Activated CD8-positive, alpha-beta T cell treated with anti-CD3 and anti-CD28 coated beads, Interleukin-2, amount 10 ng/mL, durations not matched to agents 7 days and 5 days (primary cell): ENCODE data around the gene TUBA4A. TPM values are rescaled to one million over a fixed set of nuclear protein-coding genes. Genes with fewer than 3 reads are reported as not detected.

Experiments
- ATAC-seq: fragments of 150-1000 bp; cut with Tn5 transposase; one replicate; pipeline ENCODE4 v1.10.0; 2021; ENCODE audit warnings: moderate library complexity
- CTCF ChIA-PET: fragments of 350-600 bp; sonication (Branson Sonifier 250); formaldehyde crosslinking; loops from one replicate; lab custom pipeline; 2021; ENCODE audit warnings: antibody characterized with exemption; lab: Charles Lee
- POLR2A ChIA-PET: fragments of 350-600 bp; sonication (Branson Sonifier 250); formaldehyde crosslinking; loops from one replicate; lab custom pipeline; 2021; ENCODE audit warnings: antibody characterized with exemption; lab: Charles Lee
- DNase-seq: peaks from one replicate; pipeline ENCODE4 v3.0.0-alpha.2; 2020
- H3K27ac Mint-ChIP-seq: one replicate; pipeline ENCODE4 v1.8.0; 2021; ENCODE audit warnings: mild to moderate bottlenecking, mixed read lengths
- H3K27me3 Mint-ChIP-seq: one replicate; pipeline ENCODE4 v1.8.0; 2021; ENCODE audit warnings: low read depth, mixed read lengths
- H3K36me3 Mint-ChIP-seq: one replicate; pipeline ENCODE4 v1.8.0; 2021; ENCODE audit warnings: low read depth, mixed read lengths
- H3K4me1 Mint-ChIP-seq: one replicate; pipeline ENCODE4 v1.8.0; 2021; ENCODE audit warnings: low read depth, mixed read lengths
- H3K4me3 Mint-ChIP-seq: one replicate; pipeline ENCODE4 v1.8.0; 2021; ENCODE audit warnings: mild to moderate bottlenecking, mixed read lengths
- H3K9me3 Mint-ChIP-seq: one replicate; pipeline ENCODE4 v1.8.0; 2022; ENCODE audit warnings: mixed read lengths; ENCODE audit not compliant: insufficient read depth
- total RNA-seq, 2 experiments: library from RNA; stranded (reverse); gene quantifications; one replicate each; pipeline ENCODE4 v1.2.3, GENCODE V29; 2021

TUBA4A gene
- total RNA-seq, 2 experiments from 2014 or later: 286 to 292 TPM

DNA sequence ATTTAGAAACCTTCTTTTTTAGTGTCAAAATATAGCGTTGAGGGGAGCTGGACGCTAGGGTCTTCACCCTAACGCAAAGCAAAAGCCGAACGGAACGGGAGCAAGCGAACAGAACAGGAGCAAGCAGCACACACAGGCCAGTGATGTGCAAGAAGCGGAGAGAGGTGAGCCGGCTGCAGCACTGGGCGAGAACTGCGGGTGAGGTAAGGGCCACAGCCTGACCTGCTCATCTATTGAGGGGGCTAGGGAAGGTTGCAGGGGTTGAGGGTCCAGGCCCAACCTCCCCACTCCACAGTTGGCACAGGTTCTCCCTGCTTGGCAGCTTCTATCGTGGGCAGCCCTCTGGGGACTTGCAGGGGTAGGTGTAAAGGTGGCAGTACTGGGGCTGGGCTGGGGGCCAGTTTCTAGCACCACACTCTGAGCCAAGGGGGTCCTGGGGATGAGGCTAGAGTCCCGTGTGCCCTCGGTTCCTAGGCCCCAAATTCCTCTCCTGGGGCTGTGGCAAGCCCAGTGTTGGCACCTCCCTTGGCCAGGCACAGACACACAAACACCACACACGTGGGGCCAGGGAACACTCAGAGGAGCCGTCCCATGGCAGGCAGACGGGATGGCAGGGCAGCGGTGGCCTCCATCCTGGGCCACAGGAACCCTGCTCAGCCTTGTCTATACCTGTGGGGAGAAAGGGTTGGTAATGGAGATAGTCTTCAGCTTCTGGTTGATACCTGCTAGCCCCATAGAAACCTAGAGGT is 33.8 kb downstream of the TUBA4A start:
- Mint-ChIP-seq H3K4me3 (no peak overlapping the region), H3K36me3 (peaks cover 51% of the 10 kb centered on the region), H3K27ac (no peak overlapping the region), H3K27me3 (no peaks in the 10 kb centered on the region), H3K9me3 (no peaks in the 10 kb centered on the region), H3K4me1 (peaks cover 25% of the 10 kb centered on the region)
- ChIA-PET CTCF (interaction anchor here (0.7 to 5.9 kb wide), 7 partner anchors 9 to 75 kb away, joined by 3 to 25 read pairs (median 4); partner anchors contain the start of genes NHEJ1 and TUBA4A), POLR2A (interaction anchor here (0.8 to 2.5 kb wide), 5 partner anchors 8 to 59 kb away, joined by 3 to 9 read pairs (median 4); partner anchors contain the start of genes DNAJB2 and ZFAND2B)
- no peak for ATAC-seq
- no peak for DNase-seq

DNA sequence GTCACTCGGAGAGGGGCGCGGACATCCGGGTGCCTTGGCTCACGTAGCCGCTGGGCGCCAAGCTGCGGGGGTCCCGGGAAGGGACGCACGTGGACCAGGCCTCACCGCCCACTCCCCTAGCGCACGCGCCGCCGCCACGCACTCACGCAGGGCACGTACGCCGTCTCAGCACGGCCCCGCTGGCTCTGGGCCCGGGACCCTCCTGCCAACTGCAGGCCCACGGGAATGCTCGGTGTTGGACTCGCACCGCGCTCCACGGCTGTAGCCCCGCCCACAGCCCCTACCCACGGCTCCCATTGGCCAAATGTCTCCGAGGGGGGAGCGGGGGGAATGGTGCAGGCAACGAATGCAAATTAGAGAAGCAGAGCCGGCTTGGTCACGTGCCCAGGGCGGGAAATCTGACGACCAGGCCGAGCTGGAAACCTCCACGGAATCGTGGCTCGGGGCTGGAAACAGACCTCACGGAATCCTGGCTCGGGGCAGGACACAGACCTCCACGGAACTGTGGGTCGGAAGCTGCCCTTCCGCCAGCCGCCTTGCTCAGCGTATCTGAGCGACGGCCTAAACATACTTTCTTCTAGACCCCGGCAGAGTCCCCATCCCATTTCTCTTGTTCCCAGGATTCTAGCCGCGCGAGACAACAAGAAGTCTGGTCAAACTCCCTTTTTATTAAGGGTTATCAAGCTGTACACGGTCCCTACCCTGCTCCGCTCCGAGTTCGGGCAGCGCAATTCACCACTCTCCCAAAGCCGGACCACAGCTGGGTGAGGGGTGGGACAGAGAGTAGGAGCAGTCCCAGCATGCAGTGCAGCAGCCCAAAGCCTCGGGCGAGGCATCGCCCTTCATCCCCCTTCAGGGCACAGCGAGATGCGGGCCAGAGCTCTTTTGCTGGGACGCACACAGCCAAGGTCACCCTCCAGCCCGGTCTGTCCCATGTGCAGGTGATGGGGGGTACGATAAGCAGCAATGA is 34.7 kb downstream of the TUBA4A start, which contains the start of gene ABCB6:
Gene ABCB6 (minus strand): TSS at position 227 of the 970 bp plus-strand sequence. CDS start 285 bp downstream, outside the sequence.
- Mint-ChIP-seq H3K27ac (peak within 1 kb of the TSS; percentile 75), H3K4me3 (peak within 1 kb of the TSS; percentile 77), H3K4me1 (peaks cover 26% of the 10 kb centered on the region), H3K36me3 (peaks cover 45% of the 10 kb centered on the region), H3K9me3 (no peaks in the 10 kb centered on the region), H3K27me3 (no peaks in the 10 kb centered on the region)
- DNase-seq: peak; percentile 87
- ATAC-seq: peak; percentile 77
- CTCF ChIA-PET: interaction anchor here (0.7 to 5.9 kb wide), 10 partner anchors 9 to 76 kb away, joined by 3 to 25 read pairs (median 6); partner anchors contain the start of genes ATG9A, GLB1L, NHEJ1 and STK16
- POLR2A ChIA-PET: interaction anchor here (0.8 to 2.5 kb wide), 12 partner anchors 9 to 60 kb away, joined by 3 to 16 read pairs (median 4); partner anchors contain the start of genes ANKZF1, ATG9A, CNPPD1 and DNAJB2

DNA sequence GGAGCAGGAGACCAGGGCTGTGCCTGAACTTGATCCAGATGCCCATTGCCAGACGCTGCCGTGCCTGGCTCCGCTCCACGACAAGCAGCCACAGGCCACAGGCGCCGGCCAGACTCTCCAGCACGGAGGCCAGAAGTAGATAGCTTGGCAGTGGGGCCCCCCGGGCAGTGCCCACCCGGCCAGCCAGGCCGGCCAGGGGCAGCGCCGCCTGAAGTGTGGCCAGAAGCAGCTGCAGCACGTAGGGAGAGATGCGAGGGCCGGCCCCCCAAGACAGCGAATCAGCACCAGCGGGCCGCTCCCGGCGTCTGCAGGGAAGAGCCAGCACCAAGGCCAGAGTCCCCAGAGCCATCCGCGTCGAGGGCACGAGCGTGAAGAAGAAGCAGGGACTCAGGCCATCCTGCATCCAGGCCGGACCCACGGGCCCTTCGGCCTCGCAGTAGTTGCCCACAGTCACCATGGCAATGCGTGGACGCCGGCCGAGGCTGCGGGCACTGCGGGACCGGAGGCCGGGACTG is 35.4 kb downstream of the TUBA4A start:
- DNase-seq (peak; percentile 50), ATAC-seq (peak; percentile 61)
- CTCF ChIA-PET: interaction anchor here (1.5 to 5.9 kb wide), 7 partner anchors 9 to 77 kb away, joined by 3 to 25 read pairs (median 10); partner anchors contain the start of genes ATG9A, GLB1L, NHEJ1 and STK16
- Mint-ChIP-seq H3K9me3 (no peaks in the 10 kb centered on the region), H3K4me1 (peaks cover 27% of the 10 kb centered on the region), H3K27ac (peak overlapping the region; percentile 75), H3K4me3 (peak overlapping the region; percentile 77), H3K36me3 (peaks cover 41% of the 10 kb centered on the region), H3K27me3 (no peaks in the 10 kb centered on the region)
- POLR2A ChIA-PET: interaction anchor here (0.9 to 2.5 kb wide), 9 partner anchors 9 to 42 kb away, joined by 3 to 16 read pairs (median 5); partner anchors contain the start of genes ANKZF1, ATG9A, CNPPD1 and TUBA4A

DNA sequence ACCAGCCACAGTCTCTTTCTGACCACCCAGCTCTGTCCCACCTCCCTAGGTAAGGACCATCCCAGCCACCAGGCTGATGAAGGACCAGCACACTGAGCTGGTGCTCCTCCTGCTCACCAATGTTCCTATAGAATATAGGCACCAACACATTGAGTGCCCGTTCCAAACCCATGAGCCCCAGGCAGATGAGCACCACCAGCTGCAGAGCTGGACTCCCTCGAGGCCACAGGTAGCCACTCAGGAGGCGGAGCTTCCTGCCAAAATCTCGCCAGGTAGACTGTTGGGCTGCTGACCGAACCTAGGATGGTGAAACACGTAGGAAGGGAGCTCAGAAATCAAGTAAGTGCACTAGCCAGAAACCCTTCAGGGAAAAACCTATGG is 37.2 kb downstream of the TUBA4A start:
- Mint-ChIP-seq H3K9me3 (no peaks in the 10 kb centered on the region), H3K27ac (peak overlapping the region; percentile 36), H3K36me3 (peaks cover 38% of the 10 kb centered on the region), H3K4me3 (no peak overlapping the region), H3K4me1 (peaks cover 33% of the 10 kb centered on the region), H3K27me3 (no peaks in the 10 kb centered on the region)
- ChIA-PET POLR2A (interaction anchor here (0.9 to 1.8 kb wide), 5 partner anchors 10 to 40 kb away, joined by 3 to 5 read pairs (median 3); partner anchors contain the start of genes ATG9A, CNPPD1 and TUBA4A), CTCF (interaction anchor here (0.8 to 5.9 kb wide), 7 partner anchors 10 to 79 kb away, joined by 3 to 25 read pairs (median 7); partner anchors contain the start of genes ATG9A, NHEJ1 and ZFAND2B)
- DNase-seq (no peak), ATAC-seq (no peak)

DNA sequence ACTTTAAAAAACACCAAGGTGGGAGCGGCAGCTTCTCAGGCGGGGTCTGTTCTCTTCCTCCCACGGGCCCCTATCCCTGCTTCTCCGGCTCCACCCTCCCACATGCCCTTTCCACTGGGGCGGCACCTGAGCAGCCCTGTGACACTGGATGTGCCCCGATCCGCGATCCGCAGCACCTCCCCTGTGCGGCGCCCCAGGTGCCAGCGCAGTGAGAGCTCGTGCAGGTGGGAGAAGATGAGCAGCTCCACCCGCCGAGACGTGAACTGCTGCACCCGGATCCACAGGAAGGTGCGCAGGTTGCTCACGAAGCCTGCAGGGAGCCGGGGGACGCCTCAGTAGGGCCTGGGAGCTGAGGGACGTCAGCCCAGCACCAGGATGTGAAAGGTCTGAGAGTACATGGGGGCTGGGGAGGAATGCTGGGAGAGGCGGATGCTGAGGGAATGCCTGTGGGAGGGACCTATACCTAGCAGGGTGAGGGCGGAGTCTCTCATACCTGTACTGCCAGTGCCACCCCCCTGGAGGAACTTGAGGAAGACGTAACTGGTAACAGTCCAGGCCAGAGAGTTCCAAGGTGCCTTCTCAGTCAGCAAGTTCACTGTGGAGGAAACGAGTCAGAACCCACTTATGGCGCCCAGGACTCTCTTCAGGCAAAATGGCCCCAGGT is 37.7 kb downstream of the TUBA4A start:
- peaks cover 38% of the 10 kb centered on the region for H3K4me1 Mint-ChIP-seq
- ChIA-PET POLR2A (interaction anchor here (0.9 to 1.8 kb wide), 5 partner anchors 11 to 40 kb away, joined by 3 to 5 read pairs (median 3); partner anchors contain the start of genes ATG9A, CNPPD1 and TUBA4A), CTCF (interaction anchor here (0.8 to 5.9 kb wide), 6 partner anchors 10 to 79 kb away, joined by 3 to 25 read pairs (median 8); partner anchors contain the start of genes ATG9A, NHEJ1 and ZFAND2B)
- ATAC-seq (no peak), DNase-seq (no peak)
- peak overlapping the region; percentile 46 for H3K27ac Mint-ChIP-seq
- no peaks in the 10 kb centered on the region for H3K27me3 Mint-ChIP-seq
- H3K4me3 Mint-ChIP-seq: no peak overlapping the region
- H3K36me3 Mint-ChIP-seq: peaks cover 37% of the 10 kb centered on the region
- no peaks in the 10 kb centered on the region for H3K9me3 Mint-ChIP-seq

DNA sequence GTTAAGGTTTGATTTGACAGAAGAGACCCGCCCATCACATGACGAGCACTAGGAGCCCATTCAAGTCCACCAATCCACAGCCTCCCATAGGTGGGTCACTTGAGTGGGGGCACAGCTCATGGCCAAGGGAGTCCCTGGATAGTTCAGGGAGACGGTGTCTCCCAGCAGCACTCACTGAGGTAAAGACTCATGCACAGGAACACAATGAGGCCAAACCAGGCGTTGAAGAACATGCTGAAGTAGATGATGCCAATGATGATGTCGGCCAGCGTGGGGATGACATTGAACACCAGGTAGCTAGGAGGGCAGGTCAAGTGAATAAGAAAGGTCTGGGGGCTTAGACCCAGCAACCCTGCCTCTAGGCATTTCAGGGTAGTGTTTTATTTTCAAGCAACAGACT is 38.9 kb downstream of the TUBA4A start:
- no peak for DNase-seq
- CTCF ChIA-PET: interaction anchor here (1.2 to 5.9 kb wide), 3 partner anchors 44 to 58 kb away, joined by 3 to 25 read pairs (median 8); partner anchors contain the start of gene NHEJ1
- Mint-ChIP-seq H3K36me3 (peaks cover 36% of the 10 kb centered on the region), H3K27ac (no peak overlapping the region), H3K4me3 (no peak overlapping the region), H3K27me3 (no peaks in the 10 kb centered on the region), H3K9me3 (no peaks in the 10 kb centered on the region), H3K4me1 (peaks cover 50% of the 10 kb centered on the region)
- POLR2A ChIA-PET: no interaction called here
- ATAC-seq: no peak

DNA sequence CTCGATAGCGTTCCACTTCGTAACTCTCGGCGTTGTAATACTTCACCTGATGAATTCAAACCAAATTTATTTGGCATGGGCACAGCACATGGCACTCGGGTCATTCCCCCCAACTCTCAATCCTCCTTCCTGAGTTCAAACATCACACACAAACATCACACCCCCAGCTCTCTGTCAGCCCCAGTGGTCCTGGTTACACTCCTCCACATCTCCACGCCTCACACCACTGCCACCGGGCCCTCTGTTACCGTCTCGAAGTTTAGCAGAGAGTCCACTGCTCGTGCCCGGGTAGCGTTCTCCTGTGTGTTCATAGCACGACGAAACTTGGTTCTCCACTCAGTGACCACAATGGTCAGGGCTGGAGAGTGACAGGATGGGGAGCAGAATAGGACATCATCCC is 39.6 kb downstream of the TUBA4A start:
- ChIA-PET POLR2A (no interaction called here), CTCF (interaction anchor here (1.2 to 1.6 kb wide), 2 partner anchors 14 to 57 kb away, joined by 3 to 4 read pairs; no protein-coding TSS in a partner anchor)
- peaks cover 36% of the 10 kb centered on the region for H3K36me3 Mint-ChIP-seq
- no peaks in the 10 kb centered on the region for H3K27me3 Mint-ChIP-seq
- no peak for DNase-seq
- H3K4me3 Mint-ChIP-seq: no peak overlapping the region
- H3K27ac Mint-ChIP-seq: no peak overlapping the region
- H3K4me1 Mint-ChIP-seq: peaks cover 51% of the 10 kb centered on the region
- no peak for ATAC-seq
- H3K9me3 Mint-ChIP-seq: no peaks in the 10 kb centered on the region

DNA sequence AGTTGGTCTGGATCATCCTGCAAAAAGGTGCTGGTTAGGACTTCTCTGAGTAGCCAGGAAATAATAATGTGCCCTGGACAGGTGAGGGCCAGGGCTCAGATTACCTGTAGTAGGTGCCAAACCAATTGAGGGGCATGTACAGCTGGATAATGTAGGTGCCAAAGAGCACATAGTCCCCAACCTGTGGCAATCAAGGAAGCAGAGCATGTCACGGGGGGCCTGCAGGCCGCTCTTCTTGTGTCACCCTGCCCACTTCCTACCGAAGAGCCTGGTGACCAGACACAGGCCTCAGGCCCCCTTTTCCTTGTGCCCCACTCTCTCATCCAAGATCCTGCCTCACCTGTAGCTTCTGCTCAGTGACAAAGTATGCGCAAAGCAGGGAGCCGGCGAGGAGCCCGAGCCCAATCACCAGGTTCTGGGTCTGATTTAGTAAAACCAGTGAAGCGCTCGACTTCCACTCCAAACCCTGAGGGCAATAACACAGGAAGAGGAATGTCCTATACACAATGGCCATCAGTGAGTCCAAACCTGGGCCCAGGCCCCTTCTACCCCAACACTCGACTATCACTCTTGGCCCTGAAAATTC is 40.1 kb downstream of the TUBA4A start:
- CTCF ChIA-PET: interaction anchor here (1.0 to 3.4 kb wide), 4 partner anchors 14 to 57 kb away, joined by 3 to 41 read pairs (median 5); partner anchors contain the start of genes NHEJ1 and SLC23A3
- POLR2A ChIA-PET: interaction anchor here (0.6 kb wide), 1 partner anchor 804 kb away, joined by 3 read pairs; no protein-coding TSS in a partner anchor
- Mint-ChIP-seq H3K27ac (no peak overlapping the region), H3K9me3 (no peaks in the 10 kb centered on the region), H3K36me3 (peaks cover 41% of the 10 kb centered on the region), H3K4me3 (no peak overlapping the region), H3K27me3 (no peaks in the 10 kb centered on the region), H3K4me1 (peaks cover 53% of the 10 kb centered on the region)
- DNase-seq: no peak
- no peak for ATAC-seq

DNA sequence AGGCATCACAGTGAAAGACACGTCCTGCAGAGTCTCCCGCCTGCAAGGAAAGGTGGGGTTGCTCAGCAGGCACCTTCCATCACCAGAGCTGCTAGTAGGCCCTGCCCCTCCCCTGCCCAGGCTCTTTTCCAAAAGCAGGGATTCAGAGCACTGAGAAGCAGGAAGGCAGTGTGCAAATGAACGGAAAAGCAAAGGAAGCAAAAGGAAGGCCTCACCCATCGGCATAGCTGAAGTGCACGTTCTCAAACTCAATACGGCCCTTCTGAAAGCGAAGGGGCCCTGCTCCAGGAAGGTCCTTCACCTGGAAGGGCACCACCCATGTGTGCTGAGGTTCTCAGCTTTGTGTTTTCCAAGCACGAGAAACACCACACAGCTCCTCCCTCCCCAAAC is 40.7 kb downstream of the TUBA4A start:
- ATAC-seq (no peak), DNase-seq (no peak)
- ChIA-PET POLR2A (interaction anchor here (0.6 to 0.7 kb wide), 2 partner anchors 37 to 804 kb away, joined by 3 to 4 read pairs; partner anchors contain the start of gene CNPPD1), CTCF (interaction anchor here (1.0 to 3.4 kb wide), 6 partner anchors 15 to 216 kb away, joined by 3 to 41 read pairs (median 5); partner anchors contain the start of genes NHEJ1 and SLC23A3)
- Mint-ChIP-seq H3K4me1 (peaks cover 57% of the 10 kb centered on the region), H3K36me3 (peaks cover 46% of the 10 kb centered on the region), H3K4me3 (no peak overlapping the region), H3K9me3 (no peaks in the 10 kb centered on the region), H3K27ac (no peak overlapping the region), H3K27me3 (no peaks in the 10 kb centered on the region)
